ENCODE data around the gene PTPRN.

The PTPRN gene

GRCh38 chr2:219308142-219309101 is 779 bp downstream of the PTPRN start:
- peak; percentile 61 for DNase-seq (ENCODE audit: low spot score)

- DNase-seq (ENCODE audit: low spot score): no peak
Observed at GRCh38 chr2:219306047-219306446, 3.2 kb downstream of the PTPRN start.

GRCh38 chr2:219304223-219304622 is 5.0 kb downstream of the PTPRN start:
- DNase-seq (ENCODE audit: low spot score): no peak

- DNase-seq (ENCODE audit: low spot score): no peak
Observed at GRCh38 chr2:219302412-219302968, 6.7 kb downstream of the PTPRN start.

- DNase-seq (ENCODE audit: low spot score): no peak
Observed at GRCh38 chr2:219300022-219300421, 9.2 kb downstream of the PTPRN start.

- no peak for DNase-seq (ENCODE audit: low spot score)
Observed at GRCh38 chr2:219299372-219299760, 9.8 kb downstream of the PTPRN start.

GRCh38 chr2:219298759-219299371 is 10.3 kb downstream of the PTPRN start:
- peak; percentile 93 for DNase-seq (ENCODE audit: low spot score)

GRCh38 chr2:219297766-219298456 is 11.3 kb downstream of the PTPRN start:
- DNase-seq (ENCODE audit: low spot score): no peak

GRCh38 chr2:219296631-219297391 is 12.4 kb downstream of the PTPRN start:
- no peak for DNase-seq (ENCODE audit: low spot score)

- no peak for DNase-seq (ENCODE audit: low spot score)
Observed at GRCh38 chr2:219296142-219296541, 13.1 kb downstream of the PTPRN start.

GRCh38 chr2:219294356-219295351 is 14.5 kb downstream of the PTPRN start:
- DNase-seq (ENCODE audit: low spot score): peak; percentile 82

GRCh38 chr2:219293736-219294231 is 15.4 kb downstream of the PTPRN start:
- DNase-seq (ENCODE audit: low spot score): no peak

- DNase-seq (ENCODE audit: low spot score): no peak
Observed at GRCh38 chr2:219292616-219293015, 16.6 kb downstream of the PTPRN start.

- DNase-seq (ENCODE audit: low spot score): no peak
Observed at GRCh38 chr2:219291910-219292490, 17.2 kb downstream of the PTPRN start.

GRCh38 chr2:219291394-219291793 is 17.8 kb downstream of the PTPRN start:
- no peak for DNase-seq (ENCODE audit: low spot score)

- DNase-seq (ENCODE audit: low spot score): no peak
Observed at GRCh38 chr2:219290381-219291171, 18.6 kb downstream of the PTPRN start.

- DNase-seq (ENCODE audit: low spot score): peak; percentile 93
Observed at GRCh38 chr2:219289537-219290361, 19.5 kb downstream of the PTPRN start.

- no peak for DNase-seq (ENCODE audit: low spot score)
Observed at GRCh38 chr2:219289195-219289536, 20.0 kb downstream of the PTPRN start.

Data from COLO829 (cell line).